ENCODE data around the gene ARL14EPL. TPM values are rescaled to one million over a fixed set of nuclear protein-coding genes. Genes with fewer than 3 reads are reported as not detected.
"Not testable (repeated sequence)": the region's sequence is repeated elsewhere in the genome, so short reads cannot be mapped to it uniquely, and the experiment has no call there.

The ARL14EPL gene
- total RNA-seq, 1 donor from 2014 or later = not detected

GRCh38 chr5:116098998-116099397 is 66.7 kb downstream of the ARL14EPL start:
- intact Hi-C loops (cut with micrococcal nuclease) = no loop called here
- no peaks in the 10 kb centered on the region for H3K27me3 Mint-ChIP-seq (ENCODE audit: insufficient read depth)
- H3K36me3 Mint-ChIP-seq (ENCODE audit: low read depth) = peaks cover 37% of the 10 kb centered on the region
- DNase-seq (ENCODE audit: low spot score) = no peak
- no peaks in the 10 kb centered on the region for H3K4me1 Mint-ChIP-seq (ENCODE audit: low read depth)
- no peak overlapping the region for H3K27ac Mint-ChIP-seq
- peaks cover 4% of the 10 kb centered on the region for H3K9me3 Mint-ChIP-seq
- H3K4me3 Mint-ChIP-seq = no peak overlapping the region

GRCh38 chr5:116104941-116105340 is 72.7 kb downstream of the ARL14EPL start:
- H3K27me3 Mint-ChIP-seq (ENCODE audit: insufficient read depth); H3K4me3 Mint-ChIP-seq; H3K4me1 Mint-ChIP-seq (ENCODE audit: low read depth); H3K27ac Mint-ChIP-seq; intact Hi-C loops (cut with micrococcal nuclease); DNase-seq (ENCODE audit: low spot score): not testable (repeated sequence)
- peaks cover 16% of the 10 kb centered on the region for H3K9me3 Mint-ChIP-seq
- H3K36me3 Mint-ChIP-seq (ENCODE audit: low read depth) = peaks cover 26% of the 10 kb centered on the region

Other genes with a start within 250 kb of the ARL14EPL start
- gene CDO1, start 215.8 kb upstream of the ARL14EPL start, total RNA-seq = 0.49 and 0.66 TPM in 2 replicates
- gene ATG12, start 190.9 kb upstream of the ARL14EPL start, total RNA-seq = 29.6 and 37.4 TPM in 2 replicates
- 49.7 and 53.5 TPM in 2 replicates for gene AP3S1, start 190.5 kb upstream of the ARL14EPL start, total RNA-seq
- gene LVRN, start 70.0 kb upstream of the ARL14EPL start, total RNA-seq = not detected in 2 replicates
- gene COMMD10, start 52.6 kb downstream of the ARL14EPL start, total RNA-seq = 21.8 and 23.6 TPM in 2 replicates